GM12873 (cell line): ENCODE data around the gene FLNC.

ENCODE experiments used
- CTCF ChIP-seq: IDR thresholded peaks from 2 replicates; pipeline ENCODE4 v1.5.1; 2012; ENCODE audit warnings: low read depth, mild to moderate bottlenecking, moderate library complexity, low read length, control low read depth; ENCODE audit not compliant: insufficient read depth; ENCODE audit errors: missing control alignments

The FLNC gene

GRCh38 chr7:128847721-128848211 is 17.6 kb downstream of the FLNC start:
- TF ChIP-seq CTCF, result no peak

GRCh38 chr7:128848289-128849155 is 18.3 kb downstream of the FLNC start:
- TF ChIP-seq CTCF, result no peak

GRCh38 chr7:128849156-128849515 is 18.9 kb downstream of the FLNC start:
- TF ChIP-seq CTCF, result no peak

- no peak for TF ChIP-seq CTCF
These were observed 19.7 kb downstream of the FLNC start for GRCh38 chr7:128849804-128850490.

- no peak for TF ChIP-seq CTCF
These were observed 22.5 kb downstream of the FLNC start for GRCh38 chr7:128852537-128853254.

GRCh38 chr7:128853799-128854198 is 23.6 kb downstream of the FLNC start:
- TF ChIP-seq CTCF, result no peak

- no peak for TF ChIP-seq CTCF
These were observed 24.2 kb downstream of the FLNC start for GRCh38 chr7:128854396-128854795.
